Stimulated activated CD4-positive, alpha-beta T cell treated with anti-CD3 and anti-CD28 coated beads, TNF-alpha, amount 100 ng/mL, for 24 hours (primary cell): ENCODE results near the gene YAP1.

Experiments
- DNase-seq, 3 experiments: peaks; one replicate each; pipeline ENCODE4 v3.0.0-alpha.2; 2020; ENCODE audit warnings: low read depth in 3 of 3

YAP1 gene

DNA sequence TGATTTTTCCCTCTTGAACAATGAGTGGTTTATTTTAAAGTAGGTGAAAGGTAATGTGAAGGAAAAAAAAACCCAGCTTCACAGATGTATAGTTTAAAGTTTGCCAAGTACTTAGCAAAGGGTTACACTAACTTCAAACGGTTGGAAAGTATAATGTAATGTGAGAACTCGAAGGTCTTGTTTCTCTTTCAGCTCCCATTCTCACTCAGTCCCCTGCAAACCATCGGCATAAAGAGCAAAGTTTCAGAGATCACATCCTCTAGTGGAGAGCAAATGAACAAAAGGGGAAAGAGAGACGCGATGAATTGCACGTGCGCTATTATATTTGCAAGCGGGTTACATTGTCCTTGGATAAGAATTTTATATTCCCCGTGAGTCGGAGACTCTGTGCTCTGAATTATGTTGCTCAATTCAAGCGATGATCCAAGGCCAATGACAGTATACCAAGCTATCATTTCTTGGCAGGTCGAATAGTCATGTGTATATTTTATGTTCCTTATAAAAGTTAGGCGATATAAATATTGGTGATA is 169.5 kb downstream of the YAP1 start:
- no peak for DNase-seq

- no peak for DNase-seq
These were observed 170.1 kb downstream of the YAP1 start for GRCh38 chr11:102280245-102280833.
